ENCODE measurements around the gene TSC22D1.

GRCh38 chr13:44605721-44606120 is 29.6 kb upstream of the TSC22D1 start:
- TF ChIP-seq CTCF (IDR thresholded peaks at IDR 0.05; ENCODE audit: low read length) = no peak
- no peak for TF ChIP-seq EZH2phosphoT487 (IDR thresholded peaks at IDR 0.05; ENCODE audit: low read length)

Data from MM.1S (cell line).